Panc1 (cell line): ENCODE measurements around the gene HTR1D. TPM values are rescaled to one million over a fixed set of nuclear protein-coding genes. Genes with fewer than 3 reads are reported as not detected.

Experiments
- ATAC-seq: fragments of 200-7000 bp; cut with Tn5 transposase; 2 replicates; pipeline ENCODE4 v1.9.1; 2020; ENCODE audit warnings: mild to moderate bottlenecking, moderate library complexity
- BruUV-seq: library from RNA; stranded (reverse); fragments of 400-500 nt; replicated peaks from 2 replicates; lab custom pipeline; 2021; lab: Mats Ljungman, UMichigan
- CTCF ChIA-PET: fragments of 300-600 bp; sonication (Branson Sonifier 250); formaldehyde crosslinking; loops from one replicate; lab custom pipeline; 2022; ENCODE audit warnings: antibody characterized with exemption; lab: Charles Lee
- POLR2A ChIA-PET: fragments of 300-600 bp; sonication (Branson Sonifier 250); formaldehyde crosslinking; loops from one replicate; lab custom pipeline; 2022; ENCODE audit warnings: antibody characterized with exemption; lab: Charles Lee
- DNase-seq: peaks from one replicate; pipeline ENCODE4 v3.0.0-alpha.2; 2010; ENCODE audit warnings: low read depth, low spot score
- H3K27ac ChIP-seq: 2 replicates; pipeline ENCODE4 v1.5.1; 2011; ENCODE audit warnings: mild to moderate bottlenecking, low read length, inconsistent platforms
- H3K27me3 ChIP-seq: fragments of 200-500 bp; sonication (Bioruptor generic); 2 replicates; pipeline ENCODE4 v1.6.0; 2014; ENCODE audit warnings: low read length, inconsistent platforms; ENCODE audit not compliant: control insufficient read depth, insufficient read depth
- H3K36me3 ChIP-seq: fragments of 200-500 bp; sonication (Bioruptor generic); 2 replicates; pipeline ENCODE4 v1.5.1; 2014; ENCODE audit warnings: inconsistent platforms, mild to moderate bottlenecking, low read length, moderate library complexity; ENCODE audit not compliant: control insufficient read depth, insufficient read depth
- H3K4me1 ChIP-seq: 2 replicates; pipeline ENCODE4 v1.5.1; 2011; ENCODE audit warnings: inconsistent platforms, mild to moderate bottlenecking, low read length, moderate library complexity; ENCODE audit not compliant: control insufficient read depth, insufficient read depth
- H3K4me3 ChIP-seq, 2 experiments: 2 replicates each; pipeline ENCODE4 v1.5.1; 2011 to 2012; ENCODE audit warnings: low read depth in 2 of 2, low read length in 2 of 2, mild to moderate bottlenecking in 2 of 2, inconsistent platforms in 1 of 2, moderate library complexity in 1 of 2
- H3K9me3 ChIP-seq: fragments of 200-500 bp; sonication (Bioruptor generic); 2 replicates; pipeline ENCODE4 v1.5.1; 2014; ENCODE audit warnings: low read depth, mild to moderate bottlenecking, inconsistent platforms, low read length, moderate library complexity; ENCODE audit not compliant: control insufficient read depth, insufficient read depth
- CTCF ChIP-seq: fragments of 450-650 bp; IDR thresholded peaks from 2 replicates; pipeline ENCODE4 v1.5.1; 2017; ENCODE audit warnings: mild to moderate bottlenecking
- POLR2AphosphoS5 ChIP-seq: IDR thresholded peaks from 2 replicates; pipeline ENCODE4 v1.6.1; 2012; ENCODE audit warnings: mild to moderate bottlenecking, low read depth, low read length, moderate library complexity
- REST ChIP-seq, 2 experiments: IDR thresholded peaks; 2 replicates each; pipeline ENCODE4 v1.6.1; 2011 to 2012; ENCODE audit warnings: low read depth in 2 of 2, control low read depth in 1 of 2, low read length in 1 of 2, mild to moderate bottlenecking in 1 of 2, moderate library complexity in 1 of 2; ENCODE audit not compliant: insufficient read depth in 1 of 2
- SIN3A ChIP-seq: IDR thresholded peaks from 2 replicates; pipeline ENCODE4 v1.6.1; 2012; ENCODE audit warnings: low read depth, mild to moderate bottlenecking, low read length, moderate library complexity, borderline replicate concordance; ENCODE audit not compliant: insufficient read depth
- TCF7L2 ChIP-seq: IDR thresholded peaks from 2 replicates; pipeline ENCODE4 v1.6.1; 2011; ENCODE audit warnings: mild to moderate bottlenecking, low read depth, low read length, inconsistent platforms
- in situ Hi-C: cut with HindIII; loops from 2 replicates; pipeline ENCODE4 v1.10.0; 2016; ENCODE audit warnings: low sequenced_read_pairs, low pct_unique_long_range_greater_than_20kb
- intact Hi-C: fragments of 100-400 bp; cut with micrococcal nuclease; formaldehyde crosslinking; loops from one replicate; pipeline ENCODE4 v1.10.0; 2022; ENCODE audit not compliant: unreplicated experiment
- total RNA-seq: library from RNA; stranded (reverse); gene quantifications from one replicate; pipeline ENCODE4 v1.2.1, GENCODE V29; 2021; ENCODE audit not compliant: unreplicated experiment

HTR1D gene
- total RNA-seq, 1 experiment from 2014 or later: 3.5 TPM

GRCh38 chr1:23166854-23167253, 50.4 kb downstream of the HTR1D start:
- TF ChIP-seq POLR2AphosphoS5 (no peak), SIN3A (no peak), REST (IDR thresholded peaks at IDR 0.05; ENCODE audit: insufficient read depth in 1 of 2, low read depth in 2 of 2, low read length in 1 of 2) (no peak), TCF7L2 (no peak), CTCF (no peak)
- DNase-seq (no peak), ATAC-seq (no peak)
- Histone ChIP-seq H3K9me3 (no peaks in the 10 kb centered on the region), H3K4me3 (peak overlapping the region; percentile 74 to 96), H3K27ac (peak overlapping the region; percentile 77), H3K4me1 (peaks cover 23% of the 10 kb centered on the region; the same call in 1 of the 2 replicates), H3K27me3 (no peaks in the 10 kb centered on the region), H3K36me3 (no peaks in the 10 kb centered on the region)
- intact Hi-C loops: no loop called here
- in situ Hi-C loops: no loop called here
- BruUV-seq: no TSS peak
- ChIA-PET CTCF (interaction anchor here (0.6 kb wide), 1 partner anchor 177 kb away, joined by 6 read pairs; the partner anchor contains the start of gene HNRNPR), POLR2A (no interaction called here)

DNA sequence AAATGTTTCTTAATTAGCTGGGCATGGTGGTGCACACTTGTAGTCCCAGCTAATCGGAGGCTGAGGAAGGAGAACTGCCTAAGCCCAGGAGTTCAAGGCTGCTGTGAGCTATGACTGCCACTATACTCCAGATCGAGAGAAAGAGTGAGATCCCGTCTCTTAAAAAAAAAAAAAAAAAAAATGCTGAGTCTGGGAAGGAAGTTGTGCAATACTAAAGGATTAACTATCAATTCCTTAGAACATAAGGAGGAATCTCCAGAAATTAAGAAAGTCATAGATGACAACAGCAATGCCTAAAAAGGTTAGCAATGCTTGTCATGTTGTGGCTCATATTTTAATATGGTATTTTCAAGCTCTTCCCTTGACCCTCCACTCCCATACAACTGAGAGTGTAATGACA, 53.9 kb downstream of the HTR1D start:
- BruUV-seq: no TSS peak
- DNase-seq: no peak
- H3K27me3 ChIP-seq: no peaks in the 10 kb centered on the region
- TF ChIP-seq POLR2AphosphoS5 (no peak), CTCF (no peak), TCF7L2 (no peak), SIN3A (no peak), REST (IDR thresholded peaks at IDR 0.05; ENCODE audit: insufficient read depth in 1 of 2, low read depth in 2 of 2, low read length in 1 of 2) (no peak)
- no peaks in the 10 kb centered on the region for H3K9me3 ChIP-seq
- no peak for ATAC-seq
- H3K27ac ChIP-seq: no peak overlapping the region
- CTCF ChIA-PET: interaction anchor here (1.0 kb wide), 1 partner anchor 21 kb away, joined by 3 read pairs; no protein-coding TSS in a partner anchor
- intact Hi-C loops (no loop called here), in situ Hi-C loops (no loop called here)
- peaks cover 20% of the 10 kb centered on the region; the same call in 1 of the 2 replicates for H3K4me1 ChIP-seq
- POLR2A ChIA-PET: interaction anchor here (0.5 to 0.7 kb wide), 3 partner anchors 12 to 77 kb away, joined by 3 to 4 read pairs (median 3); no protein-coding TSS in a partner anchor
- H3K36me3 ChIP-seq: no peaks in the 10 kb centered on the region
- H3K4me3 ChIP-seq: no peak overlapping the region
